H1 (cell line): ENCODE measurements around the gene MSI2. TPM values are rescaled to one million over a fixed set of nuclear protein-coding genes. Genes with fewer than 3 reads are reported as not detected.

ENCODE experiments used
- CTCF ChIA-PET: fragments of 300-600 bp; sonication (Branson Sonifier 250); formaldehyde crosslinking; loops from one replicate; lab custom pipeline; 2021; ENCODE audit not compliant: partially characterized antibody; lab: Charles Lee
- POLR2A ChIA-PET: fragments of 300-600 bp; sonication (Branson Sonifier 250); formaldehyde crosslinking; loops from one replicate; lab custom pipeline; 2021; ENCODE audit warnings: inconsistent platforms; ENCODE audit not compliant: partially characterized antibody; lab: Charles Lee
- DNase-seq, 2 experiments: peaks; one replicate each; pipeline versions ENCODE4 v3.0.0 to v3.0.0-alpha.2; 2010 to 2022; ENCODE audit warnings: low spot score in 2 of 2, low read depth in 1 of 2, mixed read lengths in 1 of 2
- FAIRE-seq: peaks from 2 replicates; lab custom pipeline; 2011; peaks lifted over from hg19 to GRCh38; lab: Jason Lieb, UNC
- H2AFZ ChIP-seq: 2 replicates; pipeline ENCODE4 v1.8.1; 2012; ENCODE audit warnings: low read length, inconsistent platforms
- H2AK5ac ChIP-seq: 2 replicates; pipeline ENCODE4 v1.6.1; 2013; ENCODE audit warnings: low read depth, low read length
- H2BK120ac ChIP-seq: replicated peaks from 2 replicates; pipeline ENCODE3; 2013; ENCODE audit warnings: low read depth, low read length, inconsistent platforms
- H2BK12ac ChIP-seq: 2 replicates; pipeline ENCODE4 v1.6.1; 2013; ENCODE audit warnings: low read depth, low read length
- H2BK15ac ChIP-seq: 2 replicates; pipeline ENCODE4 v1.6.1; 2013; ENCODE audit warnings: low read length
- H2BK20ac ChIP-seq: 2 replicates; pipeline ENCODE4 v1.6.1; 2013; ENCODE audit warnings: low read length
- H2BK5ac ChIP-seq: 2 replicates; pipeline ENCODE4 v1.6.1; 2013; ENCODE audit warnings: low read depth, low read length
- H3K14ac ChIP-seq: 2 replicates; pipeline ENCODE4 v1.6.1; 2013; ENCODE audit warnings: inconsistent platforms; ENCODE audit not compliant: insufficient read length
- H3K18ac ChIP-seq: 2 replicates; pipeline ENCODE4 v1.6.1; 2013; ENCODE audit warnings: low read length; ENCODE audit errors: extremely low read depth
- H3K23ac ChIP-seq: 2 replicates; pipeline ENCODE4 v1.6.1; 2013; ENCODE audit warnings: inconsistent platforms; ENCODE audit not compliant: insufficient read length
- H3K23me2 ChIP-seq: 2 replicates; pipeline ENCODE4 v1.6.1; 2013; ENCODE audit warnings: low read depth, low read length
- H3K27ac ChIP-seq: 2 replicates; pipeline ENCODE4 v1.6.1; 2011; ENCODE audit warnings: low read depth, low read length, inconsistent platforms
- H3K27me3 ChIP-seq, 4 experiments: replicated peaks in 1 of 4; 1 replicate in 1 of 4; 2 replicates in 3 of 4; pipeline versions ENCODE4 v1.6.1 to v1.8.1; 2011 to 2013; ENCODE audit warnings: low read length in 3 of 4, mild to moderate bottlenecking in 3 of 4, inconsistent platforms in 2 of 4, mixed read lengths in 2 of 4, moderate library complexity in 1 of 4; ENCODE audit not compliant: control insufficient read depth in 3 of 4, insufficient read depth in 3 of 4; ENCODE audit errors: extremely low read depth in 1 of 4
- H3K36me3 ChIP-seq, 4 experiments: 2 replicates each; pipeline versions ENCODE4 v1.6.1 to v1.8.1; 2011 to 2013; ENCODE audit warnings: mild to moderate bottlenecking in 4 of 4, low read length in 3 of 4, moderate library complexity in 2 of 4, control low read depth in 1 of 4, inconsistent platforms in 1 of 4; ENCODE audit not compliant: insufficient read depth in 4 of 4, control insufficient read depth in 2 of 4
- H3K4ac ChIP-seq: replicated peaks from 2 replicates; pipeline ENCODE3; 2013; ENCODE audit warnings: low read length, low read depth, mixed read lengths, inconsistent platforms; ENCODE audit not compliant: insufficient read length
- H3K4me1 ChIP-seq, 4 experiments: replicated peaks in 1 of 4; 1 replicate in 1 of 4; 2 replicates in 3 of 4; pipeline versions ENCODE4 v1.6.1 to v1.8.1; 2011 to 2013; ENCODE audit warnings: low read length in 3 of 4, inconsistent platforms in 2 of 4, mixed read lengths in 1 of 4; ENCODE audit not compliant: insufficient read depth in 4 of 4, control insufficient read depth in 3 of 4
- H3K4me2 ChIP-seq, 2 experiments: 2 replicates each; pipeline versions ENCODE4 v1.6.1 to v1.8.1; 2011 to 2013; ENCODE audit warnings: low read depth in 2 of 2, low read length in 2 of 2, control low read depth in 1 of 2, inconsistent platforms in 1 of 2, mild to moderate bottlenecking in 1 of 2; ENCODE audit not compliant: insufficient read depth in 1 of 2
- H3K4me3 ChIP-seq, 4 experiments: fragments of 200-600, 300-600 bp in 1 of 4; sonication (generic), shearing (Covaris generic), sonication (Bioruptor Twin) in 1 of 4; 2 replicates each; pipeline versions ENCODE4 v1.5.1 to v1.8.1; 2011 to 2016; ENCODE audit warnings: low read length in 4 of 4, low read depth in 3 of 4, control low read depth in 2 of 4, inconsistent platforms in 2 of 4, mild to moderate bottlenecking in 2 of 4, mixed read lengths in 1 of 4, moderate library complexity in 1 of 4; ENCODE audit not compliant: insufficient read depth in 2 of 4; ENCODE audit errors: extremely low read depth in 1 of 4
- H3K56ac ChIP-seq: replicated peaks from 2 replicates; pipeline ENCODE3; 2013; ENCODE audit warnings: low read depth, mild to moderate bottlenecking, mixed read lengths, low read length, inconsistent platforms; ENCODE audit not compliant: insufficient read length
- H3K79me1 ChIP-seq: 2 replicates; pipeline ENCODE4 v1.6.1; 2013; ENCODE audit warnings: low read depth, low read length, control low read depth
- H3K79me2 ChIP-seq, 2 experiments: 2 replicates each; pipeline versions ENCODE4 v1.6.1 to v1.8.1; 2012 to 2013; ENCODE audit warnings: low read length in 2 of 2, mild to moderate bottlenecking in 2 of 2, inconsistent platforms in 1 of 2; ENCODE audit not compliant: insufficient read depth in 2 of 2, control insufficient read depth in 1 of 2
- H3K9ac ChIP-seq, 4 experiments: replicated peaks in 1 of 4; 1 replicate in 1 of 4; 2 replicates in 3 of 4; pipeline versions ENCODE4 v1.6.1 to v1.8.1; 2011 to 2013; ENCODE audit warnings: low read depth in 3 of 4, low read length in 3 of 4, control low read depth in 2 of 4, mild to moderate bottlenecking in 2 of 4, moderate library complexity in 2 of 4, inconsistent platforms in 1 of 4; ENCODE audit errors: extremely low read depth in 1 of 4
- H3K9me3 ChIP-seq, 2 experiments: 2 replicates each; pipeline versions ENCODE4 v1.6.1 to v1.8.1; 2012 to 2013; ENCODE audit warnings: mild to moderate bottlenecking in 2 of 2, moderate library complexity in 2 of 2, control low read depth in 1 of 2, inconsistent platforms in 1 of 2, low read depth in 1 of 2, low read length in 1 of 2, mixed read lengths in 1 of 2; ENCODE audit not compliant: insufficient read depth in 2 of 2
- H4K20me1 ChIP-seq, 2 experiments: replicated peaks in 1 of 2; 2 replicates each; pipeline versions ENCODE3 to v1.8.1; 2011 to 2013; ENCODE audit warnings: inconsistent platforms in 2 of 2, low read length in 2 of 2, mild to moderate bottlenecking in 1 of 2; ENCODE audit not compliant: insufficient read depth in 2 of 2, control insufficient read depth in 1 of 2
- H4K5ac ChIP-seq: 2 replicates; pipeline ENCODE4 v1.6.1; 2013; ENCODE audit warnings: low read length, low read depth, mixed read lengths, inconsistent platforms; ENCODE audit not compliant: insufficient read length
- H4K8ac ChIP-seq: 2 replicates; pipeline ENCODE4 v1.8.0; 2013; ENCODE audit warnings: mild to moderate bottlenecking, moderate library complexity, low read length, inconsistent platforms; ENCODE audit not compliant: insufficient read depth; ENCODE audit errors: extremely low read depth
- H4K91ac ChIP-seq: replicated peaks from 2 replicates; pipeline ENCODE3; 2013; ENCODE audit warnings: low read length, mixed read lengths, inconsistent platforms; ENCODE audit not compliant: insufficient read length
- CHD1 ChIP-seq: IDR thresholded peaks from 2 replicates; pipeline ENCODE4 v1.6.1; 2012; ENCODE audit warnings: low read depth, low read length, improper control_type of control experiment
- CTCF ChIP-seq, 3 experiments: IDR thresholded peaks; 1 replicate in 2 of 3; 2 replicates in 1 of 3; pipeline versions ENCODE4 v1.5.1 to v1.6.1; 2011; ENCODE audit warnings: low read length in 3 of 3, mild to moderate bottlenecking in 3 of 3, inconsistent platforms in 2 of 3, low read depth in 1 of 3, moderate library complexity in 1 of 3; ENCODE audit not compliant: insufficient read depth in 1 of 3; ENCODE audit errors: control extremely low read depth in 1 of 3
- KDM1A ChIP-seq: fragments of 200-600, 300-600 bp; sonication (generic); IDR thresholded peaks from 2 replicates; pipeline ENCODE4 v1.7.1; 2016; ENCODE audit warnings: mild to moderate bottlenecking, low read length, borderline replicate concordance
- KDM5A ChIP-seq: fragments of 200-600 bp; IDR thresholded peaks from 2 replicates; pipeline ENCODE4 v1.7.1; 2012; ENCODE audit warnings: mild to moderate bottlenecking, low read length, inconsistent platforms, mixed read lengths
- NANOG ChIP-seq: IDR thresholded peaks from 2 replicates; pipeline ENCODE4 v1.6.1; 2011; ENCODE audit warnings: low read length, low read depth, mild to moderate bottlenecking, inconsistent platforms; ENCODE audit not compliant: insufficient read depth, poor library complexity, severe bottlenecking
- RAD21 ChIP-seq, 2 experiments: IDR thresholded peaks in 1 of 2; conservative IDR thresholded peaks in 1 of 2; 2 replicates each; pipeline ENCODE4 v1.6.1; 2011; ENCODE audit warnings: low read depth in 2 of 2, low read length in 2 of 2, improper control_type of control experiment in 1 of 2, inconsistent platforms in 1 of 2, mild to moderate bottlenecking in 1 of 2, moderate library complexity in 1 of 2
- SAP30 ChIP-seq: fragments of 300-600 bp; sonication (generic); IDR thresholded peaks from 2 replicates; pipeline ENCODE4 v1.7.1; 2012; ENCODE audit warnings: low read length, moderate library complexity, mild to moderate bottlenecking, inconsistent platforms; ENCODE audit not compliant: insufficient read depth, insufficient replicate concordance
- SIN3A ChIP-seq, 2 experiments: IDR thresholded peaks in 1 of 2; conservative IDR thresholded peaks in 1 of 2; 2 replicates each; pipeline ENCODE4 v1.6.1; 2011 to 2012; ENCODE audit warnings: low read length in 2 of 2, improper control_type of control experiment in 1 of 2, low read depth in 1 of 2, mild to moderate bottlenecking in 1 of 2
- WGBS, 2 experiments: shearing (Covaris generic) in 1 of 2; methylation state at CpG; one replicate each; pipeline versions ENCODE4 v1.1.6 to v1.1.7; 2013 to 2015; ENCODE audit warnings: low lambda C conversion rate in 2 of 2, mixed read lengths in 2 of 2, inconsistent platforms in 1 of 2, low coverage in 1 of 2, missing lambda C conversion rate in 1 of 2; ENCODE audit not compliant: insufficient replicate concordance in 2 of 2, insufficient coverage in 1 of 2, insufficient read length in 1 of 2; ENCODE audit errors: extremely low coverage in 1 of 2, missing lambda C conversion rate in 1 of 2; 5-methylcytosine and 5-hydroxymethylcytosine counted together
- polyA plus RNA-seq, 7 experiments: library from polyadenylated mRNA; depleted of rRNA in 3 of 7; stranded (reverse) in 5 of 7; unstranded in 2 of 7; fragments of >200 nt in 5 of 7; fragments of 200-250 nt in 2 of 7; gene quantifications; 1 replicate in 5 of 7; 2 replicates in 1 of 7; 4 replicates in 1 of 7; pipeline versions ENCODE4 v1.2.1 to v1.2.3, GENCODE V29; 2011 to 2013; ENCODE audit warnings: missing spikeins in 2 of 7, mixed read lengths in 2 of 7
- total RNA-seq: library from RNA; stranded (reverse); fragmentation: NEBNext Ultra II Directional; extraction: Animal tissue kit (Norgen Biotek cat#: 25700); gene quantifications from 2 replicates; pipeline ENCODE4 v1.2.1, GENCODE V29; 2021

Gene MSI2
- total and polyA plus RNA-seq, 2 of the 8 experiments (the other 6 are each of a cell fraction or from before 2014, with no cell fraction given) = 36.7 to 80.6 TPM

GRCh38 chr17:57670769-57671569, 414.6 kb downstream of the MSI2 start:
- no peak overlapping the region for H2AK5ac ChIP-seq
- no peak overlapping the region for H4K8ac ChIP-seq
- peaks cover 0 to 2% (median 0%) of the 10 kb centered on the region in 4 experiments; a peak in 3 of 7 replicates for H3K4me1 ChIP-seq
- H2BK120ac ChIP-seq = no peak overlapping the region
- H3K14ac ChIP-seq = no peak overlapping the region
- no peaks in the 10 kb centered on the region for H3K79me1 ChIP-seq
- peaks cover 0 to 3% (median 1%) of the 10 kb centered on the region in 4 experiments; a peak in 1 of 8 replicates for H3K36me3 ChIP-seq
- H3K4me3 ChIP-seq = no peak overlapping the region
- no peak overlapping the region for H4K91ac ChIP-seq
- no peak overlapping the region for H3K23ac ChIP-seq
- H3K4ac ChIP-seq = no peak overlapping the region
- H3K9me3 ChIP-seq = no peaks in the 10 kb centered on the region
- H4K5ac ChIP-seq = no peak overlapping the region
- H3K4me2 ChIP-seq = no peak overlapping the region
- no peak overlapping the region for H2BK20ac ChIP-seq
- no peak overlapping the region for H2BK15ac ChIP-seq
- H3K9ac ChIP-seq = no peak overlapping the region
- H2BK12ac ChIP-seq = no peak overlapping the region
- no peaks in the 10 kb centered on the region for H3K27me3 ChIP-seq
- ChIA-PET POLR2A (interaction anchor here (1.6 kb wide), 1 partner anchor 14 kb away, joined by 4 read pairs; no protein-coding TSS in a partner anchor), CTCF (interaction anchor here (0.5 to 3.9 kb wide), 49 partner anchors 9 to 549 kb away, joined by 3 to 100 read pairs (median 5); no protein-coding TSS in a partner anchor)
- H3K23me2 ChIP-seq = no peaks in the 10 kb centered on the region
- 95% methylated on average over 8 of the region's 8 CpGs; no CpG with 5 or more reads in 1 of the 2 experiments for WGBS, 2 experiments
- H3K27ac ChIP-seq = no peak overlapping the region
- DNase-seq = peak in 1 of 2 experiments; percentile 38
- H2AFZ ChIP-seq = no peak overlapping the region
- H3K56ac ChIP-seq = no peak overlapping the region
- no peak overlapping the region for H2BK5ac ChIP-seq
- FAIRE-seq = no peak
- H3K18ac ChIP-seq = no peak overlapping the region
- no peaks in the 10 kb centered on the region for H3K79me2 ChIP-seq
- no peaks in the 10 kb centered on the region for H4K20me1 ChIP-seq
- no peak for TF ChIP-seq CHD1
- TF ChIP-seq SAP30 = no peak
- no peak for TF ChIP-seq NANOG
- no peak for TF ChIP-seq RAD21 (IDR thresholded peaks at IDR 0.05 in 1 of 2, conservative IDR thresholded peaks at IDR 0.05 in 1 of 2; ENCODE audit: low read depth in 2 of 2, low read length in 2 of 2)
- no peak for TF ChIP-seq KDM1A
- no peak for TF ChIP-seq KDM5A
- TF ChIP-seq SIN3A (conservative IDR thresholded peaks at IDR 0.05 in 1 of 2, IDR thresholded peaks at IDR 0.05 in 1 of 2; ENCODE audit: low read depth in 1 of 2, low read length in 2 of 2) = no peak
- TF ChIP-seq CTCF (IDR thresholded peaks at IDR 0.05; ENCODE audit: control extremely low read depth in 1 of 3, insufficient read depth in 1 of 3, low read depth in 1 of 3, low read length in 3 of 3) = no peak
